HG03060 (cell line): Measurements from ENCODE around the gene GIPC3.

Source experiments
- ATAC-seq: cut with Tn5 transposase; IDR thresholded peaks from one replicate; pipeline ENCODE4 v1.9.1; 2021; ENCODE audit warnings: low read depth, moderate number of reproducible peaks; ENCODE audit not compliant: unreplicated experiment

GIPC3 gene

DNA sequence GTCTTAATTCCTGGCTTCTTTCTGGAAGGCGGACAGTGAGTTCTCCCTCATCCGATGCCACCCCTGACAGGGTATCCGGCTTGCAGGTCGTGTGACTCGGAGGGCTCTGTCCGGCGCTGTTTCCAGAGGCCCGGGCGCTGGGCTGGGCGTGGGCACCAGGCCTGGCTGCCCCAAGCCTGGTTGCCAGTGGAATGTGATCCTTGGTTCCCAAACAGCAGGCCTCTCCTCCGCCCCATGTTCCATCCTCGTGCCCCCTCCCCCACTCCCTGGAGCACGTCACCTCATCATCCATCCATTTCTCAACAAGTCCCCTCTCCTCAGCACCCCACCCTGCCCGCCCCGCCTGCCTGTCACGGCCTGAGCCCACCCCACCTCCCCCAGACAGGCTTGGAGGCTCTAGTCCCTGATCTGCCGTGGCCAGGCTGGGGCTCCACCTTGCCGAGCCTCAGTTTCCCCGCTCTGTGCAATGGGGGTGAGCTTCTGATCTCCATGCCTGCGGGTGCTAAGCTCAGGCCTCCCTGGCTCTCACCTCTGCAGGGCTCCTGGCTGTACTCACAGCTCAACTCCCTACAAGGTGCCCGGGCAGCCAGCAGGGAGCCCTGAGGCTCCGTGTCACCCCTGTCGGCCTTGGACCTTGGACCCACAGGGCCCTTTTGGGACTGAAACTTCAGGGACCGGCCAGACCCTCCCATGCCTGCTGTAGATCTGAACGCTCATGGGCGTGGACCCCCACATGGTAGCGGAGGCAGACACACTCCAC is 19.1 kb downstream of the GIPC3 start:
- no peak for ATAC-seq

DNA sequence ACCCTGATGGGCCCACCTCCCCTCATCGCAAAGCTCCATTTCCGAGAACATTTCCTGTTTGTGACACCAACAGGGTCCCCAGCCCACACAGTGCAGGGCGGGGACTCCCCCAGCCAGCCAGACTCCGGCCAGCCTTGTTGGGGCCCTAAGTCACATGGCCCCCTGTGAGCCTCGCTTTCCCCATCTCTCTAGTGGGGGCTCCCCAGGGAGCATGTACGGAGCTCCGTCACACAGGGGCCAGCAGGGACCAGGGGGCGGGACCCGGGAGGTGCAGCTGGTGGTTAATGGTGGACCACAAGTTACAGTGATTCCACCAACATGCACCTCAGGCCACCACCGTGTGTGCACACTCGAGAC is 19.7 kb downstream of the GIPC3 start:
- ATAC-seq = no peak

DNA sequence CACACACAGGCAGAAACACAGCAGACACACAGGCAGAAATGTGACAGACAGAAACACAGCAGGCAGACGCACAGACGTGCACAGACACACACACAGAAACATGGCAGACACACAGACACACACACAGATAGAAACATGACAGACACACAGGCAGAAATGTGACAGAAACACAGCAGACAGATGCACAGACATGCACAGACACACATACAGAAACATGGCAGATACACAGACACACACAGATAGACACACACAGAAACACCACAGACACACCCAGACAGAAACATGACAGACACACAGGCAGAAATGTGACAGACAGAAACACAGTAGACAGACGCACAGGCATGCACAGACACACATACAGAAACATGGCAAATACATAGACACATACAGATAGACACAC is 20.1 kb downstream of the GIPC3 start:
- ATAC-seq = no peak

DNA sequence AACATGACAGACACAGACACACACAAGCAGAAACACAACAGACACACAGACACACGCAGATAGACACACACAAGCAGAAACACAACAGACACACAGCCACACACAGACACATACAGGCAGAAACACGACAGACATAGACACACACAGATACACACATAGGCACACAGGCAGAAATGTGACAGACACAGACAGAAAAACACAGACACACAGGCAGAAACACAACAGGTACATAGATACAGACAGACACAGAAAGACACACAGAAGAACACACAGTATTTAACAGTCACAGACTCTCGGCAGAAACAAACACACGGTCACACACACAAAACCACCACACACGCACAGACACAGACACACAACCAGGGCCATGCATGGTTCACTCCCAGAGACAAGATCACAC is 20.5 kb downstream of the GIPC3 start:
- ATAC-seq = no peak

DNA sequence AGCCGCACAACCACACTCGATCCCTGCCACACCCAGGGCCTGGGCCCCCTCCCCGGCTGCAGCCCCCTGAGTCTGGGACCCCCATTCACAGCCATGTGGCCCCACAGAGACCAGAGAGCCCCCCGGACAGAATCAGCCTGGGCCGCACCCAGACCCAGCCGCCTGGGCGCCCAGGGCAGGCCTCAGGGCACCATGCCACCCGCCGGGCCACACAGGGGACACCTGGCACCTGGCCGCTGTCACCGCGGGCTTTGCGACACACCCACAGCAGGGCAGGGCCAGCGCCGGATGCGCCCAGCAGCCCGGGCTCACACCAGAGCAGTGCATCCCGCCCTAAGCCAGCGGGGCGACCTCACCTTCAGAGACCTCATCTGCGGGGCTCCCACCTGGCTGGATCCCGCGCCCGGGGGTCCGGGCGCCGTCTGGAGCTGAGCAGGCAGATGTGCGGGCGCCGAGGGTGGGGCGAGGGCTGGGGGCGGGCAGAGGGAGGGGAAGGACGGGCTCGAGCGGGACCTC is 21.0 kb downstream of the GIPC3 start:
- no peak for ATAC-seq

DNA sequence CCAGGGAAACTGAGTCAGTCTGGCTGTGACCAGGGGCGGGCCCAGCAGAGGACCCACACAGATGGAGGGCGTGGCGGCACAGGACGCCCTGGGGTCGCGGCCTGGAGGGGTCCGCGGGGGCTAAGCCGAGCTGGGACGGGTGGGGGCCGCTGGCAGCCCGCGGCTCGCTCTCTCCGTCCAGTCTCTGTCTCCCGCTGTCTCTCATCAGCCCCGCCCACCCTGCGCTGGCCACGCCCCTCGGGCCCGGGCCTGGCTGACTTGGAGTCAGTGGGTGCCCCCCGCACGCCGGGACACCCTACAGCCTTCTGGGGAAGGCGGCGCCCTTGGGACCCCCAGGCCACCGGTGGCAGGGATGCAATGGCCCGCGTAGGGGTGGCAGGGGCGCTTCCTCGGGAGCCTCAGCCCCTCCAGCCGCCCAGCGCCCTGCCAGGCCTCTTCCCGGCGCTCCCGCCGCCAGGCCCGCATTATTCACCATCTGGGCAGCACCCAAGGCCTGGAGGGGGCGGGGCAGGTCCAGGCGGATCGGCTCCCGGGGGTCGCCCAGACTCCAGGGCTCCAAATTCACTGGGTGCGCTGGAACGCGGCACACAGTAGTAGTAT is 21.5 kb downstream of the GIPC3 start, which contains the start of gene TBXA2R:
Gene TBXA2R, minus strand, starts transcription at position 186 of the 600 bp plus-strand sequence. CDS start 6,241 bp downstream, outside the sequence.
- ATAC-seq = no peak

DNA sequence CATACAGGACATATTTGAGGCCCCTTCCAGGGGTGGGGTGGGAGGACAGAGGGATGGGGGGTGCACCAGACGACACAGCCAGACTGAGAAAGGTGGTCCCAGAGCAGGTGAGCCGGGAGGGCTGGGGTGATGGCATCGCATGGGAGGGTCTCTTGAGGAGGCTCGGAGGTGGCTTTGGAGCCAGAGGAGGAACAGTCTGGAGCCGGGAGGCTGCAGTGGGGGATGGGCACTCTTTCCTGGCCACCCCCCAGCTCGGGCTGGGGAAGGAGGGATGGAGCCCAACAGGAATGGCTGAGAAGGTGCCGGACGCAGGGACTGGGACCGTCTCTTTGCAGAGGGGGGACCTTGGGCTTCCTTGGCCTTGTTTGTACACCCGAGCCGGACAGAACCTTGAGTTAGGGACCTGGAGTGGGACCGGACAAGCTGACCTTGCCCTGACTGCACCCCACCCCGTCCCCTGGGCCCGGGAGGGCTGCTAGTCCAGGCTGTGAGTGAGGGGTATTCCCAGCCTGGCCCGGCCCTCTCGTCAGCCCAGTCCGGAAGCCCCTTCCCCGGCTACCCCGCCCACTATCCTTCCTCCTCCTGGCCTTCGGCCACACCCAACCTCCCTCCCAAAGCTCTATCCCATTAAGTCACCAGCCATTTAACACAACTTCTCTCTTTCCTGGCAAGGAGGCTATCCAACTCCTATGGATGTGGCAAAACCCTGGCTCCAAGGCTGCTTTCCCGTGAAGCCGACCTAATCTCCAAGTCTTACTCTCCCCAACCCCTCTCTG is 22.2 kb downstream of the GIPC3 start:
- ATAC-seq = no peak

DNA sequence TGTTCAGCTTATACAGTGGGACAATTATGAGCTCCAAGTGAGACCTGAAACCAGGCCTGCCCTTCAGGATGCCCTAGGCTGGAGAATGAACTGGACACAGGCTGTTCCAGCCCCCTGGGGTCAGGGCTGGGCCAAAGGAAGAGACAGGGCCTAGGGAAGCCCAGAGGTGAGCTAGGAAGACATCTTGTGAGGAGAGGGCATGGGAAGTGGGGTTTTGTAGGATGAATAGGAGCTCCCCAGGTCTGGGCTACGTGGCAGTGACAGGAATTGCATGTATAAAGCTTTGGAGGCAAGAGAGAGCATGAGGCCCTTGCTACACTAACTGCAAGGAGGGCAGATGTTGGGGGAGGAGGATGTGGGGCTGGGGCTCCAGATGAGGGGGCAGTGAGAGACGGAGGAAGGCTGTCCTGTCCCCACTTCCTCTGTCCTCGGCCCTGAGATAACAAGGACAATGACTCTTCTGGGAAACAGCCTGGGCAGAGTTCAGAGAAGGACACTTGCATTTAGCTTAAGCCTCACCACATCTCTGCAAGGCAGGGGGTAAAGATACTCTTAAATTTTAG is 22.9 kb downstream of the GIPC3 start:
- no peak for ATAC-seq

DNA sequence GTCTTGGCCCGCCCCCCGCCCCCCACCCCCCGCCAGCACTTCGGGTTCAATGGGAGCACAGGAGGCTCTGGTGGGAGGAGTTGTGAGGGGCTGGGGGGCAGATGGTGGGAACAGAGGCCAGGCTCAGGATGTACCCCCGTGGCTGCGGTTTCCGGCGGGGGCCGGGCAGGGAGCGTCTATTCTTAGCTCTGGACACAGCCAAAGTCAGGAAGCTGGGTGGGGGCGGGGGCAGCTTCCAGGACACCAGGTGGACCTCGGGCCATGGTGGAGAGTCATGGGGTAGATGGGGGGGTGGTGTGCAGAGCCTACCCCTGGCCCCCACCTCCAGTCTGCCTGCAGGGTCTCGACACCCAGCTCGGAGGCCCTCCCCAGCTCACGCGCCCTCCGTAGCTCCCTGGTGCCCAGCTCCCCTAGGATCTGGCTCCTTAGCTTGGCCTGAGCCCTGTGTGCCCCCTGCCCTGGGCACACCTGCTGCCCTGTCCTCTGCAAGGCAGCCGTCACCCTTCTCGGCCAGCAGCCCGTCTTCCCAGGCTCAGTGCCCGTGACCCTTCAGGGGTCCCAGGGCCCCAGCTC is 23.6 kb downstream of the GIPC3 start:
- ATAC-seq = no peak

DNA sequence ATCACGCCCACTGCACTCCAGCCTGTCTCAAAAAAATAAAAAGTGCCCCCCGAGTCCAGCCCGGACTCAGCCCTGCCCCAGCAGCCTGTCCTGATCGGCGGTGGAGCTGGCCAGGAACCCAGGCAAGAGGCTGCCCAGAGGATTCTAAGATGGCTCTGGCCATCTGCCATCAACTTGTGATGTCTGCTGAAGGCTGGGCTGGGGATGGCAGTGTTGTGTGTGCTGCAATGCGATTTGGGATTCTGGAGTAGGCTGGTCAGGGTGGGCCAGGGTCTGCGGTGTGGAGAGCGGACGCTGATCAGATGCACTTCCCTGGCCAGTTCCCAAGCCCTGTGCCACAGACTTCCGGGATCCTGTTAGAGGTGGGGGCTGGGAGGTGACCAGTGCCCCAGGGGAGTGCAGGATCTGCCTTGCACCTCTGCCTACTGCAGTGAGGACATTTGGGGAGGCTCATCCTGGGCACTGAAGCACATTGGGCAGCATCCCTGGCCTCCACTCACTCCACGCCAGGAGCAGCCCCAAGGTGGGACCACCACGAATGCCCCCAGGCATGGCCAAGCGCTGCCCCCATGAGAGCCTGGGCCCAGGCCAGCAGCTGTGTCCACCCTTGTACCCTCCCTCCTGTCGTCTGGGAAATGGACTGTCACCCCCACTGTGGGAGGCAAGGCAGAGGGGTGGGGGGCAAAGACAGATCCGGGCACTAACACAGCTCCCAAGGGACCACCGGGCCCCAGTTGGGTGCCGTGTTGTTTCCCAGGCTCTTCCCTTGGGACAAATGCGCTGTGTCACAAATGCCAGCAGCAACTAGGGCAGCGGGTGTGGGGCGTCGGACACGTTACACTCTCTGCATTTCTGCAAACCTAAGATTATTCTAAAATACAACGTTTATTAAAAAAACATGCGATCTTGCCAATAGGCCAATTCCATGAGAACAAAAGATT is 24.8 kb downstream of the GIPC3 start:
- no peak for ATAC-seq

DNA sequence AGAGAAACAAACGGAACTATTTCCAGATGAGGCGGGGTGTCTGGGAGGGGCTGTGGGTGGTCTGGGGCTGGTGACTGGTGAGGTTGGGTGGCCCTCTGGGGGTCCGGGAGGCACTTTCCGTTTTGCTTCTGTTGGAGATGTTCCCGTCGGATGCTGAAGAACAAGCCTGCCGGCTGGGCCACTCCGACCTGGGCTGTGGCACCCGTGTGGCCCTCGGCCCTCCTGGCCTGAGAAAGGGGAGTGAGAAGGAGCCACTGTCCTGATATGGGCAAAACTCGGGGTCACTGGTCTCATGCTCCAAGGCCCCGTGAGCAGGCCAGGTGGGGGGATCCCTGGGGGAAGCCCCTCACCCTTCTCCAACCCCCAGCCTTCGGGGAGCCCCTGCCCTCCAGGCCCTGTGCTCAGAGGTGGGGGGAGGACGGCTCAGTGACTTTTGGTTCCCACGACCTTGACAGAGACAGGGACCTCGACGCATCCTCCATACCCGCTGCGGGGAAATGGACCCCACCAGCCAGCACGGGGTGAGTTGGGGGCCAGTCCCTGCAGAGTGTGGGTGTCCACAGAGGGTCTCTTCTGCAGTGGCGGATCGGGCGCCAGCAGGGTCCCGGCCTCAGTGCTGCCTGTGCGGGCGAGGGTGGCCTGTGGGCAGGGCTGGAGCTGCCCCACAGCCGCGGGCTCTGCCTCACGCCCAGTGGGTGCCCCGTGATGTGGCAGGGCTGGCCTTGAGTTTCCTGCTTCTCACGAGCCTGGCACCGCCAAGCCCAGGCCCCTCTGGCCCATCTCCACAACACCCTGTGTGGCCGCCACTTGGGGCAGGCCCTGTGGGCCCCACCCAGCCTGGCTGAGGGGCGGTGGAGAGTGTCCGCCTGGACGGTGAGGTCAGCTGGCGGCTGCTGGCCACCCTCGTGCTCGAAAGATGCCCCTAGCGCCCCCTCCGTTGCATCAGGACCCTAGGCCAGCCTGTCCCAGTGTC is 25.8 kb downstream of the GIPC3 start:
- ATAC-seq = no peak

DNA sequence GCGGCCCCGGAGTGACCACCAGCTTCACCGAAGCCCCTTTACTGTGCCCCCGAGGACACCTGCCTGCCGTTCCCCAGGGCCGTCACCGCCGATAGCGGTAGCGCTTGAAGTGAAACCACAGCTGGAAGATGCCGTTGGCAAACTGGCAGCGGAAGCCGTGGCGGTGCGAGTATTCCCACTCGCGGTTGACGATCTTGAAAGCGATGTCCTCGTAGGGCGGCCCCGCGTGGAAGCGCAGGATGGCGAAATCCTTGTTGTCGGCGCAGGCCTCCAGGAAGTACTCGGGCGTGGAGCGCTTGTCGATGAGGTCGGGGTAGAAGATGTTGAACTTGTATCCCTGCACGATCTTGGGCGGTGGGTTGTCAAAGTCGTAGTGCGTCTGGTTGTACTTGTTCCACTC is 26.6 kb downstream of the GIPC3 start:
- ATAC-seq = no peak

DNA sequence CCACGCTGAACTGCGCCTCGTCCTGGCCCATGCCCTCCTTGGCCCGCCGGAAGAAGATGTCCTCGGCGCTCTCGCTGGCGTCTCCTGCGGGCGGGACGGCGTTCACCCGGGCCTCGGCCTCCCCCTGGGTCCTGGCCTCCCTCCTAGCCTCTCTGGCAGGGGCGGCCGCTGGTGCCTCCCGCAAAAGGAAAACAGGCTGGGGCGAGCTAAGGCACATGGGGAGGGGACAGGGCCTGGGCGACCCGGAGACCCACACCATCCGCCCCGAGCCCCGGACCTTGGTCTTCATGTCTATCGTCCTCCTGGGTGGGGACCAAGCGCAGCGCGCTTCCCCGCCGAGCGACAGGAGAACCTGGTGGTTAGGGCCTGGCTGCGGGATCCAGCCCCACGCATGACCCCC is 27.1 kb downstream of the GIPC3 start:
- no peak for ATAC-seq

DNA sequence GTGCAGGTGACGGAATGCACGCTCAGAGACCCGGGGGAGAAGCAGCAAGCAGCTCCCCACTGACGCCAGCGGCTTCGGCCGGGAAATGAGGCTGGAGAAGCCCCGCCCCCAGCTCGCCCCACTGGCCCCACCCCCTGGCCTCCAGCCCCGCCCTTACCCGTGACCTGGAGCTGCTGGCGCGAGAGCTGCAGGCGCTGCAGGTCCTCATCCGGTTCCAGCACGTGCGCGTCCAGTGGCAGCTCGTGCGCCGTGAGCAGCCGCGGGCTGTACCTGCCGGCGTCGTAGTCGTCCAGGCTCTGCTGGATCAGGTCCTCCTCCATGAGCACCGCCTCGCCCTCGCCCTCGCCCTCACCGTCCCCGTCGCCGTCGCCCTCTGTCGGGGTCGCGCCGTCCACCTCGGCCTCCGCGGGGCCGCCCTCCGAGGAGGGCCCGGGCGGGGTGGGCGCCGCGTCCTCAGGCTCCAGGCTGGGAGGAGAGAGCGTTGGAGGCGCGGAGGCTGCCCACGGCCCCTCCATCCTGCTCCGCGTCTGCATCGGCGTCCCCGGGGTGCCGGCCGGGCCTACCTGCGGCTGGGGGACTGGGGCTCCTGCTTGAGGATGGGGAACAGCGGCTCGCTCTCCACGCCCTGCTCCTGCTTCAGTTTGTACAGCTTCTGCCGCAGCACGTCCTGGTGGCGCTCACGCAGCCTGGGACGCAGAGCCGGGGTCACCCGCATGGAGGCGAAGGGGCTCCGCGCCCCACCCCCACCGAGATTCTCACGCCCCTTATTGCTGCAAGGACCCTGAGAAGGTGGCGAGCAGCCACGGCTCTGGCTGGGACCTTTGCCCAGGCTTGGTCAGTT is 27.8 kb downstream of the GIPC3 start:
- no peak for ATAC-seq

DNA sequence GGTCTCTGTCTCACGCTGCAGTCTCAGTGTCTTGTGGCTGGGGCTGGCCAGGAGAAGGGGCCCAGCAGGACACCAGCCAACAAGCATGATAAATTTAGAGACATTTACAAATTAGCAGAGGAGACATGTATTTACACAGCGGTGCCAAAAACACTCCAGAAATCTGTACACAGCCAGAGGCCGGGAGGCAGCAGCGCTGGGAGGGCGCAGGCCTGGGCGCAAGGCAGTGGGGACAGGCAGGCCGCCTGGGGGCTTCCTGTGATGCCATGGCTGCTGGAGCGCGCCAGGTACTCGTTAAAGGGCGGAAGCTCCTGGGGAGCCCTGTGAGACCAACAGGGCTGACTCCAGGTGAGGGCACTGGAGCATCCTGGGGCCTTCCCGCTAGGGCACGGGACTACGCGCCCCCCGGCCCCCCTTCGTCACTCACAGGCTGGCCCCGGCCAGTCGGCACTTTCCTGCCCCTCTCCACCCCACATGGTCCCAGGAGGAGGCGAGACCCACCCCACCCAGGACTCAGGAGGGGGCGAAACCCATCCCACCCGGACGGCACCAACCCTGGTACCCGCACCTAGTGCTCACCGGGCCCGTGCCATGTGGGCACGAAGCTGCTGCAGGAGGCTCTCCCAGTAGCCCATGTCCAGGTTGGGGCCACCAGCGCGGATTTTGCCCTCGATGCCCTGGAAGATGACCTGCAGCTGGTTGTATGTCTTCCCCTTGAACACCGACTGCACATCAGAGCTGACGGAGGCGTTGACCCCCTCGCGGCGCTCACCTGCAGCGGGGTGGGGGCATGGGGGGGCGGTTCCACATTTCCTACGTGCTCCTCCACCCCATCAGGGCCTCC is 28.8 kb downstream of the GIPC3 start:
- no peak for ATAC-seq

DNA sequence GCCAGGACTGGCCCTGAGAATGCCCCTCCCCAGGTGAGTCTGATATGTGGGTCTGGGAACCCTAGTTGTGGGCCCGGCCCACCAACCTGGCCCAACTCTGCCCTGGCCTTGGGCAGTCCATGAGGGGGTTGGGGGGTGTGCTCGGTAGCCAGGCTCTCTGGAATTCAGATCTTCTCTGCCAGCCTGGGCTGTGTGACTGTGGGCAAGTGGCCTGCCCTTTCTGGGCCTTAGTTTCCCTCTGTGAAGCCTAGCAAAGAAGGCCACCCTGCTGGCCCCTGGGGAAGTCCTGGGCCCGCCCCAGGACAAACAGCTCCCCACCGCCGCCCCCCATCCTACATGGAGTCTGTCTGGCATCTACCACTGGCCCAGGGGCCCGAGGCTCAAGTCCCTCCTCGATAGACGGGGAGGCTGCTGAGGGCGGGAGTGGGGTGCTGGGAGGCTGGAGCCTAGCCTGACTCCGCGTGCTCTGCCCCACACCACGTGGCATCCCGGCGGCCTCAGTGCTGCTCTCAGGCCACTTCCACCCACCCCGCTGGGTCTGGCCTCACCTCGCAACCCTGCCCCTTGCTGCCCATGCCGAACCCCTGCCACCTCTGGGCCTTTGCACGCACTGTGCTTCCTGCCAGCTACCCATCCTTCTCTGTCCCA is 29.7 kb downstream of the GIPC3 start:
- ATAC-seq = no peak
